ENCODE results near the gene TCF7.

TCF7 gene

DNA sequence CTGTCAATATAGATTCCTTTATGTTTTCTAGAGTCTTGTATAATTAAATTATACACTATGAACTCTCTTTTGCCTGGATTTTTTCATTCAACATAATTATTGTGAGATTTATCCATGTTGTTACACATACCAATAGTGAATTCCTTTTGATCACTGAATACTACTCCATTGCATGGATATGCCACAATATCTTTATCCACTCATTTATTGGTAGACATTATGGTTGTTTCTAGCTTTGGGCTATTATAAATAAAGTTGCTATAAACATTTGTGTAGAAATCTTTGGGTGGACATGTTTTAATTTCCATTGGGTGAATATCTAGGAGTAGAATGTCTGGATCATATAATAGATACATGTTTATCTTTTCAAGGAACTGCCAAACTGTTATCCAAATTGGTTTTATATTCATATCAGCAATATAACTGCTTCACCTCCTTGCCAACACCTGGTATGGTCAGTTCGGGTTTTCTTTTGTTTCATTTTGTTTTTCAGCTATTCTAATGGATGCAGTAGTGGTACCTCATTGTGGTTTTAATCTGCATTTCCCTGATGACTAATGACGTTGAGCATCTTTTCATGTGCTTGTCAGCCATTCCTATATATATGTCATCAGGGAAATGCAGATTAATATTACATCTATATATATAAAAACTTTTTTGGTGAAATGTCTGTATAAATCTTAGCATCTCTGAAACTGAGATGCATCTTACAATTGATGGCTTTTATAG, 32.1 kb upstream of the TCF7 start:
- DNase-seq (ENCODE audit: low read depth in 1 of 2, low spot score in 1 of 2) = no peak
- Histone ChIP-seq H3K4me3 (replicated peaks; ENCODE audit: insufficient read depth, low read length) (no peak overlapping the region), H3K27ac (replicated peaks) (no peak overlapping the region), H3K27me3 (ENCODE audit: insufficient read depth, poor library complexity, severe bottlenecking) (no peaks in the 10 kb centered on the region)
- TF ChIP-seq, protein P1, sequence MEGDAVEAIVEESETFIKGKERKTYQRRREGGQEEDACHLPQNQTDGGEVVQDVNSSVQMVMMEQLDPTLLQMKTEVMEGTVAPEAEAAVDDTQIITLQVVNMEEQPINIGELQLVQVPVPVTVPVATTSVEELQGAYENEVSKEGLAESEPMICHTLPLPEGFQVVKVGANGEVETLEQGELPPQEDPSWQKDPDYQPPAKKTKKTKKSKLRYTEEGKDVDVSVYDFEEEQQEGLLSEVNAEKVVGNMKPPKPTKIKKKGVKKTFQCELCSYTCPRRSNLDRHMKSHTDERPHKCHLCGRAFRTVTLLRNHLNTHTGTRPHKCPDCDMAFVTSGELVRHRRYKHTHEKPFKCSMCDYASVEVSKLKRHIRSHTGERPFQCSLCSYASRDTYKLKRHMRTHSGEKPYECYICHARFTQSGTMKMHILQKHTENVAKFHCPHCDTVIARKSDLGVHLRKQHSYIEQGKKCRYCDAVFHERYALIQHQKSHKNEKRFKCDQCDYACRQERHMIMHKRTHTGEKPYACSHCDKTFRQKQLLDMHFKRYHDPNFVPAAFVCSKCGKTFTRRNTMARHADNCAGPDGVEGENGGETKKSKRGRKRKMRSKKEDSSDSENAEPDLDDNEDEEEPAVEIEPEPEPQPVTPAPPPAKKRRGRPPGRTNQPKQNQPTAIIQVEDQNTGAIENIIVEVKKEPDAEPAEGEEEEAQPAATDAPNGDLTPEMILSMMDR (IDR thresholded peaks at IDR 0.05; ENCODE audit: insufficient read depth, low read length) = no peak
- no peak for TF ChIP-seq POLR2AphosphoS5 (IDR thresholded peaks at IDR 0.05; ENCODE audit: low read depth)
- TF ChIP-seq, protein P2, sequence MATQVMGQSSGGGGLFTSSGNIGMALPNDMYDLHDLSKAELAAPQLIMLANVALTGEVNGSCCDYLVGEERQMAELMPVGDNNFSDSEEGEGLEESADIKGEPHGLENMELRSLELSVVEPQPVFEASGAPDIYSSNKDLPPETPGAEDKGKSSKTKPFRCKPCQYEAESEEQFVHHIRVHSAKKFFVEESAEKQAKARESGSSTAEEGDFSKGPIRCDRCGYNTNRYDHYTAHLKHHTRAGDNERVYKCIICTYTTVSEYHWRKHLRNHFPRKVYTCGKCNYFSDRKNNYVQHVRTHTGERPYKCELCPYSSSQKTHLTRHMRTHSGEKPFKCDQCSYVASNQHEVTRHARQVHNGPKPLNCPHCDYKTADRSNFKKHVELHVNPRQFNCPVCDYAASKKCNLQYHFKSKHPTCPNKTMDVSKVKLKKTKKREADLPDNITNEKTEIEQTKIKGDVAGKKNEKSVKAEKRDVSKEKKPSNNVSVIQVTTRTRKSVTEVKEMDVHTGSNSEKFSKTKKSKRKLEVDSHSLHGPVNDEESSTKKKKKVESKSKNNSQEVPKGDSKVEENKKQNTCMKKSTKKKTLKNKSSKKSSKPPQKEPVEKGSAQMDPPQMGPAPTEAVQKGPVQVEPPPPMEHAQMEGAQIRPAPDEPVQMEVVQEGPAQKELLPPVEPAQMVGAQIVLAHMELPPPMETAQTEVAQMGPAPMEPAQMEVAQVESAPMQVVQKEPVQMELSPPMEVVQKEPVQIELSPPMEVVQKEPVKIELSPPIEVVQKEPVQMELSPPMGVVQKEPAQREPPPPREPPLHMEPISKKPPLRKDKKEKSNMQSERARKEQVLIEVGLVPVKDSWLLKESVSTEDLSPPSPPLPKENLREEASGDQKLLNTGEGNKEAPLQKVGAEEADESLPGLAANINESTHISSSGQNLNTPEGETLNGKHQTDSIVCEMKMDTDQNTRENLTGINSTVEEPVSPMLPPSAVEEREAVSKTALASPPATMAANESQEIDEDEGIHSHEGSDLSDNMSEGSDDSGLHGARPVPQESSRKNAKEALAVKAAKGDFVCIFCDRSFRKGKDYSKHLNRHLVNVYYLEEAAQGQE (IDR thresholded peaks at IDR 0.05; ENCODE audit: insufficient replicate concordance, low read depth) = no peak
- TF ChIP-seq GABPA (IDR thresholded peaks at IDR 0.05; ENCODE audit: low read depth) = no peak
- no peak for TF ChIP-seq SPI1 (IDR thresholded peaks at IDR 0.05; ENCODE audit: borderline replicate concordance, low read depth)

DNA sequence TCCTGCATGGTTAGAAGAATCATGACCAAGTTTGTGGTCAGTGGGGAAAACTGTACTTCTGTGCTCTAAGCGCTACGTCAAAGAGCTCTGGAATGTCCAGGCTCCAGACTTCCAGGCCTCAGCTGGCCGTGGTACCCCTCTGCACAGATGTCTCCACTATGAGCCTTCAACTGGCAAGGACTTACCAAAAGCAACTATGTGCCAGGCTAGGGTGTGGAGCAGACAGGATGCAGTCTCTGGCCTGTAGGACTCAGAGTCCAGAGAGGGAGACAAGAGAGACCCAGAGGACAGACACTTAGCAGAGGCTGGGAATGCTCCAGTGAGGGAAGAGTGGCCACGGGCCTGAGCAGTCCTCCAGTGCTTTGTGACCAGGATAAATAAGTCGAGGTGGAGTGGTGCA, 31.0 kb upstream of the TCF7 start:
- H3K4me3 ChIP-seq (replicated peaks; ENCODE audit: insufficient read depth, low read length) = no peak overlapping the region
- no peaks in the 10 kb centered on the region for H3K27me3 ChIP-seq (ENCODE audit: insufficient read depth, poor library complexity, severe bottlenecking)
- DNase-seq (ENCODE audit: low read depth in 1 of 2, low spot score in 1 of 2) = no peak
- no peak for TF ChIP-seq POLR2AphosphoS5 (IDR thresholded peaks at IDR 0.05; ENCODE audit: low read depth)
- TF ChIP-seq, protein P1 (IDR thresholded peaks at IDR 0.05; ENCODE audit: insufficient read depth, low read length) = no peak
- TF ChIP-seq GABPA (IDR thresholded peaks at IDR 0.05; ENCODE audit: low read depth) = no peak
- no peak for TF ChIP-seq SPI1 (IDR thresholded peaks at IDR 0.05; ENCODE audit: borderline replicate concordance, low read depth)
- TF ChIP-seq, protein P2 (IDR thresholded peaks at IDR 0.05; ENCODE audit: insufficient replicate concordance, low read depth) = no peak
- H3K27ac ChIP-seq (replicated peaks) = no peak overlapping the region

DNA sequence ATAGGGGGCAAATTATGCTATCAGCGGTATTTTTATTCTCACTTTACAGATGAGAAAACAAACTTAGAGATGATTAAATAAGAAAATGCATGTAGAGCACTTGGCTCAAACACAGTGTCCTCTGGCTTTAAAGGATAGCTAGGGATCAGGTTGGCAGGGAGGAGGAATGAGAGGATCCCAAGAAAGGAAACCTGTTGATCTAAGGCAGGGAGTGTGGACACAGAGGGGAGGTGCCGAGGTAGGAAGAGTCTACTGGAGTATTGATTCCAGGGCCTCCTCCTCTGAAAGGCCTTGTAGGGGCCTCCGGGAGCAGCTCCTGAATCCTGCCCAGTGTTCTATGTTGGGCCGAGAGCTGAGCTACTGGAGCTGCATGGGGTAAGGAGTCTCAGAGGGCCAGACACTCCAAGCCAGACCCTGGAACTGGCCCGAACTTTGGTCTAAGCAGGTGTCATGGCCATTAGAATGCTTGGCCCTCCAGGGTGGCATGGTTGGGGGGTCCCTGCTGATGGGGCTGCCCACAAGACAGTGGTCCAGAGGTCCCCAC, 30.4 kb upstream of the TCF7 start:
- H3K27ac ChIP-seq (replicated peaks) = no peak overlapping the region
- DNase-seq (ENCODE audit: low read depth in 1 of 2, low spot score in 1 of 2) = no peak
- no peaks in the 10 kb centered on the region for H3K27me3 ChIP-seq (ENCODE audit: insufficient read depth, poor library complexity, severe bottlenecking)
- no peak overlapping the region for H3K4me3 ChIP-seq (replicated peaks; ENCODE audit: insufficient read depth, low read length)
- TF ChIP-seq, protein P2 (IDR thresholded peaks at IDR 0.05; ENCODE audit: insufficient replicate concordance, low read depth) = no peak
- TF ChIP-seq POLR2AphosphoS5 (IDR thresholded peaks at IDR 0.05; ENCODE audit: low read depth) (no peak), GABPA (IDR thresholded peaks at IDR 0.05; ENCODE audit: low read depth) (no peak), SPI1 (IDR thresholded peaks at IDR 0.05; ENCODE audit: borderline replicate concordance, low read depth) (no peak)
- TF ChIP-seq, protein P1 (IDR thresholded peaks at IDR 0.05; ENCODE audit: insufficient read depth, low read length) = no peak

Data from HL-60 (cell line).